Hepatocyte (in vitro differentiated cells): ENCODE data around the gene VSIG8. TPM values are rescaled to one million over a fixed set of nuclear protein-coding genes. Genes with fewer than 3 reads are reported as not detected.

Experiments used
- DNase-seq: peaks from one replicate; pipeline ENCODE4 v3.0.0-alpha.2; 2016; ENCODE audit warnings: low spot score
- H2AFZ ChIP-seq: fragments of 200-600 bp; sonication (generic); 2 replicates; pipeline ENCODE4 v1.6.0; 2016; ENCODE audit warnings: antibody characterized with exemption, mild to moderate bottlenecking
- H3K27ac ChIP-seq: fragments of 200-600 bp; sonication (generic); 2 replicates; pipeline ENCODE4 v1.5.1; 2016; ENCODE audit warnings: mild to moderate bottlenecking
- H3K27me3 ChIP-seq: fragments of 200-600 bp; sonication (generic); 2 replicates; pipeline ENCODE4 v1.6.1; 2016
- H3K36me3 ChIP-seq: fragments of 200-600 bp; sonication (generic); replicated peaks from 2 replicates; pipeline ENCODE4 v1.5.1; 2016; ENCODE audit warnings: low read depth; ENCODE audit not compliant: insufficient read depth
- H3K4me1 ChIP-seq: fragments of 200-600 bp; sonication (generic); 2 replicates; pipeline ENCODE4 v1.5.1; 2016; ENCODE audit warnings: mild to moderate bottlenecking, moderate library complexity; ENCODE audit not compliant: insufficient read depth
- H3K4me2 ChIP-seq: fragments of 200-600 bp; sonication (generic); 2 replicates; pipeline ENCODE4 v1.6.0; 2016
- H3K4me3 ChIP-seq: fragments of 200-600 bp; sonication (generic); 2 replicates; pipeline ENCODE4 v1.5.1; 2016; ENCODE audit warnings: mild to moderate bottlenecking
- H3K79me2 ChIP-seq: fragments of 200-600 bp; sonication (generic); 2 replicates; pipeline ENCODE4 v1.6.0; 2017; ENCODE audit warnings: mild to moderate bottlenecking
- H3K9me2 ChIP-seq: fragments of 200-600 bp; sonication (generic); replicated peaks from 2 replicates; pipeline ENCODE4 v1.6.0; 2017; ENCODE audit warnings: mild to moderate bottlenecking; ENCODE audit not compliant: insufficient read depth
- H3K9me3 ChIP-seq: fragments of 200-600 bp; sonication (generic); 2 replicates; pipeline ENCODE4 v1.5.1; 2016; ENCODE audit warnings: low read depth, mild to moderate bottlenecking
- H4K20me1 ChIP-seq: fragments of 200-600 bp; sonication (generic); 2 replicates; pipeline ENCODE4 v1.6.0; 2016; ENCODE audit warnings: mild to moderate bottlenecking; ENCODE audit not compliant: insufficient read depth, poor library complexity, severe bottlenecking
- EZH2 ChIP-seq: fragments of 200-600 bp; sonication (generic); IDR thresholded peaks from 2 replicates; pipeline ENCODE4 v1.6.1; 2016; ENCODE audit warnings: antibody characterized with exemption, mild to moderate bottlenecking, borderline replicate concordance
- EZH2phosphoT487 ChIP-seq: fragments of 200-600 bp; sonication (generic); IDR thresholded peaks from one replicate; pipeline ENCODE4 v1.6.1; 2018; ENCODE audit warnings: antibody characterized with exemption, mild to moderate bottlenecking, low read depth, moderate library complexity; ENCODE audit not compliant: unreplicated experiment, severe bottlenecking
- WGBS: methylation state at CpG from one replicate; pipeline ENCODE4 v1.1.6; 2016; ENCODE audit warnings: low lambda C conversion rate; ENCODE audit errors: missing lambda C conversion rate; 5-methylcytosine and 5-hydroxymethylcytosine counted together
- polyA plus RNA-seq: library from polyadenylated mRNA; unstranded; fragments of >200 nt; fragmentation: Nextera tagmentation; extraction: Ambion mirVana; gene quantifications from 2 replicates; pipeline ENCODE4 v1.2.1, GENCODE V29; 2016
- total RNA-seq: library from RNA; depleted of rRNA; stranded (reverse); fragments of >200 nt; gene quantifications from 2 replicates; pipeline ENCODE4 v1.2.3, GENCODE V29; 2014
- TF ChIP-seq, protein P1 (sequence below): fragments of 200-600 bp; sonication (generic); IDR thresholded peaks from 2 replicates; pipeline ENCODE4 v1.5.1; 2016; ENCODE audit warnings: antibody characterized with exemption, mild to moderate bottlenecking; ENCODE audit not compliant: poor library complexity

Gene VSIG8
- total and polyA plus RNA-seq, 2 experiments from 2014 or later, result 0.13 to 0.33 TPM

DNA sequence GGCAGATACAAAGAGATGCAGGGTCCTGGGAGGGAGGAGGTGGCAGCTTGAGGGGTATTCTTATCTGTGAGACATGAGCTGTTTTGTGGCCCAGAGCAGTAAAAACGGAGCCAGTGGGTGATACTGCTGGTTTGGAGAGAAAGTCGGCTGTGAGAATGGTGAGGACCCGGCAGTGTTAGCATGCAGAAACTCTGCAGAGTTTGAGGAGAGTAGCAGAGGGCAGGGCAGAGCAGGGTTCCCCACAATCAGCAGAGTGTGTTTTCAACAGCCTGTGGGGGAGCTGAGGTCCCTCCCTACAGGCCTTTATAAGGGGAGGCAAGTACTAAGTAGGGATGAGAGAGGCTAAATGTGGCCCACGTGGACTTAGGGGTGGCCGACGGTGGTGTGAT lies 35.4 kb downstream of the VSIG8 start:
- H3K4me1 ChIP-seq, result no peaks in the 10 kb centered on the region
- H3K27me3 ChIP-seq, result peaks cover 10% of the 10 kb centered on the region
- no peak overlapping the region for H3K4me2 ChIP-seq
- TF ChIP-seq, protein P1, sequence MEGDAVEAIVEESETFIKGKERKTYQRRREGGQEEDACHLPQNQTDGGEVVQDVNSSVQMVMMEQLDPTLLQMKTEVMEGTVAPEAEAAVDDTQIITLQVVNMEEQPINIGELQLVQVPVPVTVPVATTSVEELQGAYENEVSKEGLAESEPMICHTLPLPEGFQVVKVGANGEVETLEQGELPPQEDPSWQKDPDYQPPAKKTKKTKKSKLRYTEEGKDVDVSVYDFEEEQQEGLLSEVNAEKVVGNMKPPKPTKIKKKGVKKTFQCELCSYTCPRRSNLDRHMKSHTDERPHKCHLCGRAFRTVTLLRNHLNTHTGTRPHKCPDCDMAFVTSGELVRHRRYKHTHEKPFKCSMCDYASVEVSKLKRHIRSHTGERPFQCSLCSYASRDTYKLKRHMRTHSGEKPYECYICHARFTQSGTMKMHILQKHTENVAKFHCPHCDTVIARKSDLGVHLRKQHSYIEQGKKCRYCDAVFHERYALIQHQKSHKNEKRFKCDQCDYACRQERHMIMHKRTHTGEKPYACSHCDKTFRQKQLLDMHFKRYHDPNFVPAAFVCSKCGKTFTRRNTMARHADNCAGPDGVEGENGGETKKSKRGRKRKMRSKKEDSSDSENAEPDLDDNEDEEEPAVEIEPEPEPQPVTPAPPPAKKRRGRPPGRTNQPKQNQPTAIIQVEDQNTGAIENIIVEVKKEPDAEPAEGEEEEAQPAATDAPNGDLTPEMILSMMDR, result no peak
- TF ChIP-seq EZH2phosphoT487, result no peak
- WGBS, result 80% methylated on average over 6 of the region's 6 CpGs
- no peak overlapping the region for H2AFZ ChIP-seq
- H3K9me2 ChIP-seq, result no peaks in the 10 kb centered on the region
- H3K4me3 ChIP-seq, result no peak overlapping the region
- H3K79me2 ChIP-seq, result no peaks in the 10 kb centered on the region
- no peaks in the 10 kb centered on the region for H3K9me3 ChIP-seq
- H4K20me1 ChIP-seq, result no peaks in the 10 kb centered on the region
- DNase-seq, result no peak
- H3K36me3 ChIP-seq, result no peaks in the 10 kb centered on the region
- no peak overlapping the region for H3K27ac ChIP-seq

DNA sequence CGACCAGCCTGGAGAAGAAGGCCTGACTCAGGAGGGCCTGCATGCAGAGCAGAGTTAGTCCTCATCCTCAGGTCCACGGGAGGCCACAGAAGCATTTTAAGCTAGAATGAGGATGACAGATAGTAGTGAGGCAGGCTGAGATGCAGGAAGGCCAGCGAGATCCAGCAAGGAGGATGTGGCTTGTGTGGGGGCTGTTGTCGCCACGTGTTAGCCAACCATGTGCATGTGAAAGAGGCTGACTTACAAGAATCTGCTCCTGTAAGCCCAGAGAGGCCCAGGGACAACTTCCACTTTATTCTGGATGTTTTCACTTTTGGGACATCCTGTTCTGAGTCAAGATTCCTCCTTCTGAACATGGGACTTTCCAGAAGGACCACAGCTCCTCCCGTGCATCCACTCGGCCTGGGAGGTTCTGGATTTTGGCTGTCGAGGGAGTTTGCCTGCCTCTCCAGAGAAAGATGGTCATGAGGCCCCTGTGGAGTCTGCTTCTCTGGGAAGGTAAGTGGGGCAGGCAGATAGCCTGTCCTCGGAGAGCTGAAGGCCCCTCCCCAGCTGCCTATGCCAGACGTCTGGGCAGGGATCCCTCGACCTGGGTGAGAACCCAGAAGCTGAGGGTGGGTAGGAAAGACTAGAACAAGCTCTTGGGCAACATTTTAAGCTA lies 35.9 kb downstream of the VSIG8 start, which contains the start of gene SLAMF8:
Gene SLAMF8, plus strand, starts transcription at position 433 of the 661 bp plus-strand sequence. Its CDS starts 26 bp downstream, at position 459.
- Histone ChIP-seq H3K4me3 (no peak within 1 kb of the TSS), H3K4me1 (no peaks in the 10 kb centered on the region), H3K9me2 (no peaks in the 10 kb centered on the region), H3K27me3 (peaks cover 14% of the 10 kb centered on the region), H2AFZ (no peak within 1 kb of the TSS), H3K36me3 (no peaks in the 10 kb centered on the region), H3K4me2 (no peak within 1 kb of the TSS), H3K27ac (no peak within 1 kb of the TSS), H4K20me1 (no peaks in the 10 kb centered on the region), H3K79me2 (no peaks in the 10 kb centered on the region), H3K9me3 (no peaks in the 10 kb centered on the region)
- no peak for TF ChIP-seq EZH2
- no peak for TF ChIP-seq EZH2phosphoT487
- TF ChIP-seq, protein P1, result no peak
- DNase-seq, result no peak
- 78% methylated on average over 11 of the region's 11 CpGs for WGBS

DNA sequence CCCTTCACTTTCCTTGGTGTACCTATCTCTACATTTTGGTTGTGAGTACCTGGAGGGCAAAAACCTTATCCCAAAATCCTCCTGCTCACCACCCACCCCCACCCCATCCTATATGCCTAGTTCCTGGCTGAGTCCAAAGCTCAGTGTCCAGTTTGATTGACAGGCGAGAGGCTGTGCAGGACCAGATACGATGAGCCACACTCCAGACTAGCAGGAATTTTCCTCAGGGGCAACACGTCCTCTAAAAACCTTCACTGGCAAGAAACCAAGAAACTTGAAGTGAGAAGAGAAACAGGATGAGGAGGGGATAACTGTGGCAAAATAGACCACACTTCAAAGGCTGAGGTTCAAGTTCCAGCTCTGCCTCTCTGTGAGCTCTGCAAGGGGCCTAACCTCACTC lies 36.9 kb downstream of the VSIG8 start:
- H3K27me3 ChIP-seq, result peaks cover 19% of the 10 kb centered on the region
- no peaks in the 10 kb centered on the region for H3K79me2 ChIP-seq
- H4K20me1 ChIP-seq, result no peaks in the 10 kb centered on the region
- no peak for DNase-seq
- TF ChIP-seq EZH2 (no peak), EZH2phosphoT487 (no peak)
- TF ChIP-seq, protein P1, result no peak
- H3K27ac ChIP-seq, result no peak overlapping the region
- no peak overlapping the region for H3K4me2 ChIP-seq
- H3K4me3 ChIP-seq, result no peak overlapping the region
- H3K9me2 ChIP-seq, result no peaks in the 10 kb centered on the region
- H3K9me3 ChIP-seq, result no peaks in the 10 kb centered on the region
- H2AFZ ChIP-seq, result no peak overlapping the region
- WGBS, result 41% methylated on average over 3 of the region's 3 CpGs
- H3K36me3 ChIP-seq, result no peaks in the 10 kb centered on the region
- no peaks in the 10 kb centered on the region for H3K4me1 ChIP-seq
